ENCODE results near the gene LRMDA.

LRMDA gene

GRCh38 chr10:76395251-76395650, 963.8 kb downstream of the LRMDA start:
- DNase-seq (ENCODE audit: low read depth in 2 of 2), result no peak

DNA sequence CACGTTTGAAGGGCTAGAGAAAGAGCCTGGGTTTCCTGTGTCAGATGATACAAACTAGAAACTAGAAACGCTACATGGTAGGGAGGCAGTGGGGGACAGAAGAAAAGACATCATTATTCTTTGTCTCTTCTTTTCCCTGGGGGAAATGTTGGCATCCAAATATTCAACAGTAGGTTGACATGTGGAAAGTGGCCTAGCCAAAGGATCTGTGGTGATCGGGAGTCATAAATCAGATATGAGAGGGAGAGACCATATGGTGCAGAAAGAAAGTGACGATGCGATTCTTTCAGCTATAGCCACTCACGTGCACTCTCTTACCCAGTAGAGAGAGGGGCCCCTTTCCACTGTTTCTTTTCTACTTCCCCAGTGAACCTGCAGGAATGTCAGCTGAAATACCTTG, 964.7 kb downstream of the LRMDA start:
- DNase-seq (ENCODE audit: low read depth in 2 of 2), result no peak

GRCh38 chr10:76397181-76398042, 966.0 kb downstream of the LRMDA start:
- DNase-seq (ENCODE audit: low read depth in 2 of 2), result no peak

DNA sequence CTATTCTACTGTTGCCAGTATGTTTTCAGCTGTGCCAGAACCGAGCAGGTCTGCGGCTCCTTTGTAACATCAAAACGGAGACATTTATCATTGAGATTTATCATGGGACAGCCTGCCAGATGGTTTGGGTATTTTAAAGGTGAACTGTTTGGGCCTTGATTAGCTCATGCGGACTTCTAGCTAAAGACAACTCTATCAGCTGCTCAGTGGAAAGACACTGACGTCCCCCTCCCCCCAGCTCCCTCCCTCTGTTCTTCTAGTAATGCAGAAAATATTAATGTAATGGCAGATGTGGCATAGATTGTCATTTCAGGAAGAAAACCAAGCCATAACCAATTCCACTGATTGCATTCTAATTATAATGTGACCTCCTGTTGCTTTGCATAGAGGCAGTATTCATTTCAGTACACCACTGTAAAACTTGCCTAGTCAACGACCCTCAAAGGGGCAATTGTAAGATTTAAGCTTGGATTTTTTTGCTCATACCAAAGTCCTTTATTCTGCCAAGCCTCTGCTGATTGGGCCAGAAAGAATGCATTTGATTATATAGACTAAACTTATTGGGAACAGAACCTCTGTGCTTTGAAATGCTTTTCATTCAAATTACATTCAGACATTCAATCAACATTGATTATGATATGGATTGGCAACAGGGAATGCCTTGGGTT, 966.8 kb downstream of the LRMDA start:
- no peak for DNase-seq (ENCODE audit: low read depth in 2 of 2)

- no peak for DNase-seq (ENCODE audit: low read depth in 2 of 2)
Measured at GRCh38 chr10:76399226-76399625, 967.8 kb downstream of the LRMDA start.

DNA sequence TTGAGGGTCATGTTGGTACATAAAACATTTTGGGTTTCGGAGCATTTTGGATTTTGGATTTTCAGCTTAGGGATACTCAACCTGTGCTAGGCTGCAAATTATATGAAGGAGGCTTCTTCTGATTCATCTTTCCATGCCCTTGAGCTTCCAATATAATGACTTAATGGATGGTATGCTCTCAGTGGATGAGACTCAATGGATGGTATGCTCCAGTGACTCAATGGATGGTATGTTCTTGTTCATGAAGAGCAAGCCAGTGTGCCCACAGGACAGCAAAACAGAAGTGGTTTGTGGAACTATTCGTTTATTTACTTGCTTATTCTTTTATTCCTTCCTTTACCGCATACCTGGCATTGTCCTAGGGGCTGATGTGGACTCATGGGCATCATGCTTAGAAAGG, 969.6 kb downstream of the LRMDA start:
- DNase-seq (ENCODE audit: low read depth in 2 of 2), result no peak

DNA sequence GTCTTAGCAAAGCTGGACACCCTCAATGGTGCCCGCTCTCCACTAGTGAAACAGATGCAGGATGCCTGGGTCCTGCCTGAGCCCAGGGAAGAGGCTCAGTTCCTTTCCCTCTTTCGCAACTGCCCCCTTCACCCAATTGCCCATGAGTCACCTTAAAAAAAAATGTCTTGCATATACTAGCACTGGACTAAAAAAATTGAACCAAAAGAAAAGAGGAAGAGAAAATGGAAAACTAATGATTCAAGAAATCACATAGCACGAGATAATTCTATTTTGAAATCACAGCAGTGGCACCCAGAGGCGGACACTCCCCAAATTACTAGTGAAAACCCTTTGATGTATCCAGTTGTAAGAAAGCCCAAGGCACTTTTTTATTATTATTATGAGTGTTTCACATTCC, 972.5 kb downstream of the LRMDA start:
- no peak for DNase-seq (ENCODE audit: low read depth in 2 of 2)

- DNase-seq (ENCODE audit: low read depth in 2 of 2), result no peak
Measured at GRCh38 chr10:76404531-76404930, 973.1 kb downstream of the LRMDA start.

GRCh38 chr10:76405922-76406321, 974.5 kb downstream of the LRMDA start:
- DNase-seq (ENCODE audit: low read depth in 2 of 2), result no peak

DNA sequence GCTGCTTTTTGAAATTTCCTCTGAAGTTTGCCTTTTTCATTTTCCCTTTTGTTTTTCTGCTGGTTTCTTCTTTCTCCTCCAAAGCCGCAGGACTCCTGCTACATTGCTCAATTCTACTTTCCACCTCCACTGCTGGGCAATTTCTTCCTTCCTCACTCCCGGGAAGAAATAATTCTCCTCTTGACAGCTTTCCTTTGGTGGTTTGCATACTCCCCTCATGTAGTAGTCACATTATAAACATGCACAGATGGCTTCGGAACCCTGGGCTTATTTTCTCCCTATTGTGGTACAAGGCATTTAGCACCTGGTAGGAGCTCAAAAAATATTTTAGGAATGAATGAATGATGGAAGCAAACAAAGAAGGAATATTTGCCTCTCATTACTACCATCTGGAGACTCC, 977.2 kb downstream of the LRMDA start:
- no peak for DNase-seq (ENCODE audit: low read depth in 2 of 2)

DNA sequence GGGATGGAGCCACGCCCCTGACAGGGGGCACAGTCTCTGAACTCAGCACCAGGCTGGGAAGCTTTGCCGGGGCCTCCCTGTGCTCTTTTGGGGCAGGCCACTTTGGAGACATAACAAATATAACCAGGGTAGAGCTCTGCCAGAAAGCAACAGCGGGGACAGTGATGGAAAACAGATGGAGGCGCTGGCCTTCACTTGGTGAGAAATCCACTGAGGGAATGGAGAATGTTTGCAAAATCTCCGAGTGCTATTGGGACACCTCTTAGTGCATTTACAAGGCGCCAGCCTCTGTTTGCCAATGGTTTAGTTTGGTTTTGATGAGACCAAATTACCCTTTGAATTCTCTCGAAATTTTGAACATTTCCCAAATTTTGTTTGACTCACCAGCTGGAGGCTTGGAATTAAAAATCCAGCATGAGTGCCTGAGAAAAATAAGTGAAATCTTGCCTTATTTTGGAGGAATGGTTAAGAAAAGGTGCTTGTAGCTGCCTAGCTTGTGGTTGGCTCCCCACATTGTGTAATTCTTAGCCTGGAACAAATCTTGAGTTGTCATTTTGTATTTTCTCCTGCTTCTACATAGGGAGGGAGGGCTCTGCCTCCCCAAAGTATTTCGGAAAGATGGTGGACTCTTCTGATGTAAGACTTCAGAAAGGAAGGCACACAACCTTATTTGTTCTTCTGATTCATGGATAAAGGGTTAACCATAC, 980.5 kb downstream of the LRMDA start:
- DNase-seq (ENCODE audit: low read depth in 2 of 2), result no peak

DNA sequence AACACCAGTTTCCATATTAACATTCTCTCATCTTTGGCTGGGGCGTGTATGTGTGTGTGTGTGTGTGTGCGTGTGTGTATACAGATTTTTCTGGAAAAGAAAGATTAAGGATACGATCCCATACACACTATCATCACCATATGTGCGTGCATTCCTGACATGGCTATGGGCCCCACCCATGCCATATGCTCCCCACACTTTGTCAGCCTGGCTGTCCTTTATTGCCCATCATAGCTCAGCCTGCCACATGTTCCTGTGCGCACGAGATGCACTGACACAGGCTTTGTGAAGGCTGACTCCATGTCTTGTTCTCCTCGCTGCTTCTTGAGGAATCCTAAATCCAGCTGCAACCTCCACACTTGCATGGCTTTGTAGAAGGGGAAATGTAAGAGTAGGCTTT, 984.1 kb downstream of the LRMDA start:
- DNase-seq (ENCODE audit: low read depth in 2 of 2), result no peak

GRCh38 chr10:76416642-76417041, 985.2 kb downstream of the LRMDA start:
- no peak for DNase-seq (ENCODE audit: low read depth in 2 of 2)

DNA sequence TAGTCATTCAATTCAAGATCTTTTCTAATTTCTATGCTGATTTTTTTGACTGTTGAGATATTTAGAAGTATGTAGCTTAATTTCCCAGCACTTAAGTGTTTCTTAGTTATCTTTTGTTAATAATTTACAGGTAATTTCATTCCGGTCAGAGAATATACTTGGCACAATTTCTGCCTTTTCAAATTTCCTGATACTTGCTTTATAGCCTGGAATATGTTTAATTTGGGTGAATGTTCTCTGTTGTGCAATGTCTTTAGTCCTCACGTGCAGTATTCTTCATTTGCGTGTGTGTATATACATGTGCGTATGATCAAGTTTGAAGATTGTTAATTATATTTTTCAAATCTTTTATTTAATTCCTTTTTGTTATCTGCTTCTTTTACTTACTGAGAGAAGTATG, 989.3 kb downstream of the LRMDA start:
- no peak for DNase-seq (ENCODE audit: low read depth in 2 of 2)

GRCh38 chr10:76422769-76423168, 991.3 kb downstream of the LRMDA start:
- DNase-seq (ENCODE audit: low read depth in 2 of 2), result no peak

DNA sequence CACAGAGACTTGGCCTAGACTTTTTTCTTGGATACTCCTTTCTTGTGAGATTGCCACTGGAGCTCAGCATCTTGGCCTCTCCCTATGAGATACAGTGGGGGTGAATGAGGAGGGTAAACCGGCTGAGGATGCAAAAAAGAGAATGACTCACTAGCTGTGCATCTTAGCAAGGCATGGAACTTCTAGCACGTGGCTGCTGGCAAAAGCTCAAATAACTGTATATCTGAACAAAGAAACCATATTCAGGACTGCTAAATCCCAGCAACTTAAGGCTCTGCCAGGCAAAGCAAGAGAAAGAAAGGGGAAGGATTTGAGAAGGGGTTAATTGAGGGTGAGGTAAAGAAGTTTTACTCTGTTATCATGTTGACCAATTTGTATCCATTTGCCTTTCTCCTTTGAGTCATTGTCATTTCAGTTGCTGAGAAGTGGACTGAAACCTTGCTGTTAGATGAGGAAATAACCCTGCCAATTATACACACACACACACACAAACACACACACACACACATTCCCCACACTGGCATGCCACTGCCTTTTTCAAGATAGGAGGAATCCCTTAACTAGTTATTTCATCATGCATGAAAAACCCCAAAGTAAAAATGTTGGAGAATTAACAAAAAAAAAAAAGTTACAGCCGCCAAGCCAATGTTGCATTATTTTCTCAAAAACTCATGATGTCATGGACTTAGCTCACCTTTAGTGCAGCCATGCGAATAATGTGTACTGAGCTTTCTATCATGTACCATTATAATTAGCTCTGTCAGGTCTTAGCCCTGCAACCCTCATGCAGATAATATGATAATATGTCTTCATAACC, 997.3 kb downstream of the LRMDA start:
- DNase-seq (ENCODE audit: low read depth in 2 of 2), result no peak

DNA sequence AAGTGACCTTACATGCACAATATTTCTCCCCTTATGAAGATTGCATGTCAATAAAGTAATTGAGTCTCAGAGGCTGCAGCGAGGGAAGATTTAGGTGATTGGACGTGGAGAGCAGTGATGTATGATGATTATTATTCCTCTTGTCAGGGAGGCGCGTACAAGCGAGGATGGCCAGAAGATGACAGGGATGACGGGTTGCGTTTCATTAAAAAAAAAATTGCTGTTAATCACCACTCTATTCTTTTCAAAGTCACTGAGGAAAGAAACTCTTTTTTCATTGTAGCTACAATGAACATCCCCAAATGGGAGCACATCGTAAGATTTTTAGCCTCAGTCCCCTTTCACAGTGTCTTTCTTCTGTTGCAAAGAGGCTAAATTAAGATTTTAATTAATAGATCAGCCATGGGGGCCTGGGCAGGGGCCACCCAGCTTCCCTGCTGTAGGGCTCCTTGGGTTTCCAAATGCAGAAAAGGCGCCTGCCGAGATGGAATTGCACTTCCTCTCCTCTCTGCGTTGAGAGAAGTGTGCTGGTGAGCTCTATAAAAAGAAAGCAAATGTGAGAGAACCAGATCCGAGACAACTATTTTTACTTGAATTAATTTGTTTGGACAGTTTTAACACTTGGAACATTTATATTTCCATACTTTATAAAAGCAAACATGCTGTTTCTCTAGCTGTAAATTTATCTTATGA, 998.1 kb downstream of the LRMDA start:
- DNase-seq (ENCODE audit: low read depth in 2 of 2), result no peak

GRCh38 chr10:76430061-76430645, 998.7 kb downstream of the LRMDA start:
- DNase-seq (ENCODE audit: low read depth in 2 of 2), result no peak

GRCh38 chr10:76432016-76433012, 1000.9 kb downstream of the LRMDA start:
- DNase-seq (ENCODE audit: low read depth in 2 of 2), result no peak

Measured in stimulated activated CD4-positive, alpha-beta T cell treated with anti-CD3 and anti-CD28 coated beads, Interleukin-4, amount 100 ng/mL, for 48 hours (primary cell).